Mesenchymal stem cell (in vitro differentiated cells and primary cell): ENCODE measurements around the gene CHEK1.

ENCODE experiments used
- DNase-seq: peaks from one replicate; pipeline ENCODE4 v3.0.0-alpha.2; 2013
- H2AFZ ChIP-seq: one replicate; pipeline ENCODE4 v1.6.1; 2013; ENCODE audit warnings: low read depth, mild to moderate bottlenecking, control low read depth, inconsistent platforms, low read length, moderate library complexity
- H2AK5ac ChIP-seq: 2 replicates; pipeline ENCODE4 v1.6.1; 2013; ENCODE audit warnings: low read length, moderate library complexity, mild to moderate bottlenecking, inconsistent platforms; ENCODE audit not compliant: severe bottlenecking
- H2BK120ac ChIP-seq: one replicate; pipeline ENCODE4 v1.6.1; 2013; ENCODE audit warnings: low read depth, mild to moderate bottlenecking, inconsistent platforms, low read length, moderate library complexity
- H2BK12ac ChIP-seq, 2 experiments: one replicate each; pipeline ENCODE4 v1.6.1; 2013; ENCODE audit warnings: inconsistent platforms in 2 of 2, low read length in 2 of 2, mild to moderate bottlenecking in 2 of 2, moderate library complexity in 2 of 2, control low read depth in 1 of 2
- H2BK15ac ChIP-seq: one replicate; pipeline ENCODE4 v1.6.1; 2013; ENCODE audit warnings: mild to moderate bottlenecking, low read depth, inconsistent platforms; ENCODE audit not compliant: poor library complexity, severe bottlenecking
- H2BK5ac ChIP-seq: 2 replicates; pipeline ENCODE4 v1.6.1; 2013; ENCODE audit warnings: low read depth, mild to moderate bottlenecking, low read length, control low read depth, inconsistent platforms; ENCODE audit not compliant: poor library complexity, severe bottlenecking
- H3K14ac ChIP-seq, 2 experiments: one replicate each; pipeline ENCODE4 v1.6.1; 2013; ENCODE audit warnings: inconsistent platforms in 2 of 2, low read length in 2 of 2, control low read depth in 1 of 2, mild to moderate bottlenecking in 1 of 2, moderate library complexity in 1 of 2
- H3K18ac ChIP-seq, 2 experiments: one replicate each; pipeline ENCODE4 v1.6.1; 2013; ENCODE audit warnings: inconsistent platforms in 2 of 2, low read length in 2 of 2, control low read depth in 1 of 2, low read depth in 1 of 2, mild to moderate bottlenecking in 1 of 2
- H3K23ac ChIP-seq, 2 experiments: one replicate each; pipeline ENCODE4 v1.6.1; 2013; ENCODE audit warnings: inconsistent platforms in 2 of 2, low read length in 2 of 2, mild to moderate bottlenecking in 2 of 2, moderate library complexity in 2 of 2, control low read depth in 1 of 2
- H3K27ac ChIP-seq: 2 replicates; pipeline ENCODE4 v1.5.1; 2013; ENCODE audit warnings: mild to moderate bottlenecking, moderate library complexity, low read length, control low read depth, inconsistent platforms; ENCODE audit not compliant: poor library complexity, severe bottlenecking
- H3K27me3 ChIP-seq, 2 experiments: 2 replicates each; pipeline versions ENCODE4 v1.6.1 to v1.7.0; 2013; ENCODE audit warnings: low read length in 2 of 2, mild to moderate bottlenecking in 2 of 2, moderate library complexity in 2 of 2, control low read depth in 1 of 2, inconsistent platforms in 1 of 2; ENCODE audit not compliant: control insufficient read depth in 1 of 2, insufficient read depth in 1 of 2
- H3K36me3 ChIP-seq, 2 experiments: 2 replicates each; pipeline versions ENCODE4 v1.6.1 to v1.7.0; 2013; ENCODE audit warnings: low read length in 2 of 2, control low read depth in 1 of 2, inconsistent platforms in 1 of 2, low read depth in 1 of 2, mild to moderate bottlenecking in 1 of 2; ENCODE audit not compliant: insufficient read depth in 2 of 2, control insufficient read depth in 1 of 2
- H3K4ac ChIP-seq, 2 experiments: one replicate each; pipeline ENCODE4 v1.6.1; 2013; ENCODE audit warnings: inconsistent platforms in 2 of 2, low read length in 2 of 2, mild to moderate bottlenecking in 2 of 2, moderate library complexity in 2 of 2, control low read depth in 1 of 2, low read depth in 1 of 2
- H3K4me1 ChIP-seq: 2 replicates; pipeline ENCODE4 v1.6.1; 2013; ENCODE audit warnings: low read depth, low read length, control low read depth; ENCODE audit not compliant: control insufficient read depth, insufficient read depth
- H3K4me2 ChIP-seq: 2 replicates; pipeline ENCODE4 v1.6.1; 2013; ENCODE audit warnings: low read length, mild to moderate bottlenecking, inconsistent platforms; ENCODE audit not compliant: poor library complexity, severe bottlenecking
- H3K4me3 ChIP-seq, 2 experiments: 2 replicates each; pipeline versions ENCODE4 v1.5.1 to v1.7.0; 2013; ENCODE audit warnings: low read length in 2 of 2, mild to moderate bottlenecking in 2 of 2, control low read depth in 1 of 2, low read depth in 1 of 2; ENCODE audit not compliant: insufficient read depth in 1 of 2
- H3K79me1 ChIP-seq: replicated peaks from 2 replicates; pipeline ENCODE4 v1.6.1; 2013; ENCODE audit warnings: mild to moderate bottlenecking, control low read depth, low read length, inconsistent platforms; ENCODE audit not compliant: poor library complexity, severe bottlenecking
- H3K9ac ChIP-seq: 2 replicates; pipeline ENCODE4 v1.7.0; 2013; ENCODE audit warnings: mild to moderate bottlenecking, low read length, moderate library complexity
- H3K9me3 ChIP-seq: 2 replicates; pipeline ENCODE4 v1.7.0; 2013; ENCODE audit warnings: mild to moderate bottlenecking, low read length; ENCODE audit not compliant: control insufficient read depth
- H4K8ac ChIP-seq: one replicate; pipeline ENCODE4 v1.6.1; 2013; ENCODE audit warnings: inconsistent platforms, mild to moderate bottlenecking, low read length, moderate library complexity
- H4K91ac ChIP-seq: one replicate; pipeline ENCODE4 v1.6.1; 2013; ENCODE audit warnings: mild to moderate bottlenecking, low read length, inconsistent platforms
- WGBS: methylation state at CpG from one replicate; pipeline ENCODE4 v1.1.7; 2013; ENCODE audit warnings: mixed read lengths; 5-methylcytosine and 5-hydroxymethylcytosine counted together

The CHEK1 gene

GRCh38 chr11:125605417-125605816 lies 19.5 kb upstream of the CHEK1 start:
- no peak overlapping the region for H2BK12ac ChIP-seq
- H4K8ac ChIP-seq = no peak overlapping the region
- H3K79me1 ChIP-seq = peaks cover 24% of the 10 kb centered on the region
- DNase-seq = no peak
- no peak overlapping the region for H3K14ac ChIP-seq
- H2AK5ac ChIP-seq = no peak overlapping the region
- H3K4me2 ChIP-seq = no peak overlapping the region
- no peak overlapping the region for H2AFZ ChIP-seq
- H2BK5ac ChIP-seq = no peak overlapping the region
- no peak overlapping the region for H2BK120ac ChIP-seq
- H3K27ac ChIP-seq = no peak overlapping the region
- no peaks in the 10 kb centered on the region for H3K27me3 ChIP-seq
- H3K4me1 ChIP-seq = peaks cover 2% of the 10 kb centered on the region
- no peak overlapping the region for H3K9ac ChIP-seq
- H3K4me3 ChIP-seq = no peak overlapping the region
- H2BK15ac ChIP-seq = no peak overlapping the region
- no peak overlapping the region for H3K18ac ChIP-seq
- H3K9me3 ChIP-seq = no peaks in the 10 kb centered on the region
- no peak overlapping the region for H3K4ac ChIP-seq
- H3K36me3 ChIP-seq = peaks cover 26 to 97% of the 10 kb centered on the region in 2 experiments
- no peak overlapping the region for H3K23ac ChIP-seq
- no peak overlapping the region for H4K91ac ChIP-seq

GRCh38 chr11:125609545-125609944 lies 15.4 kb upstream of the CHEK1 start:
- Histone ChIP-seq H3K18ac (no peak overlapping the region), H2AFZ (no peak overlapping the region), H3K4me3 (no peak overlapping the region), H3K4ac (no peak overlapping the region), H2AK5ac (no peak overlapping the region), H3K27me3 (no peaks in the 10 kb centered on the region), H4K91ac (no peak overlapping the region), H4K8ac (no peak overlapping the region), H2BK12ac (no peak overlapping the region), H3K36me3 (peaks cover 35 to 98% of the 10 kb centered on the region in 2 experiments), H3K79me1 (peaks cover 25% of the 10 kb centered on the region), H3K27ac (no peak overlapping the region), H3K9ac (no peak overlapping the region), H2BK5ac (no peak overlapping the region), H3K4me1 (no peaks in the 10 kb centered on the region), H3K9me3 (no peaks in the 10 kb centered on the region), H2BK15ac (no peak overlapping the region), H2BK120ac (no peak overlapping the region), H3K23ac (no peak overlapping the region), H3K4me2 (no peak overlapping the region), H3K14ac (no peak overlapping the region)
- 95% methylated on average over 4 of the region's 7 CpGs for WGBS
- no peak for DNase-seq

GRCh38 chr11:125618383-125618782 lies 6.6 kb upstream of the CHEK1 start:
- H2BK15ac ChIP-seq = no peak overlapping the region
- H2BK12ac ChIP-seq = no peak overlapping the region
- DNase-seq = no peak
- no peak overlapping the region for H3K18ac ChIP-seq
- H3K4me3 ChIP-seq = no peak overlapping the region
- peaks cover 10% of the 10 kb centered on the region for H3K79me1 ChIP-seq
- H3K27me3 ChIP-seq = no peaks in the 10 kb centered on the region
- H3K9me3 ChIP-seq = no peaks in the 10 kb centered on the region
- no peak overlapping the region for H3K4ac ChIP-seq
- no peak overlapping the region for H2BK120ac ChIP-seq
- peaks cover 1% of the 10 kb centered on the region for H3K4me1 ChIP-seq
- no peak overlapping the region for H4K91ac ChIP-seq
- H3K14ac ChIP-seq = no peak overlapping the region
- no peak overlapping the region for H2AK5ac ChIP-seq
- 95% methylated on average over 3 of the region's 4 CpGs for WGBS
- peaks cover 16 to 91% of the 10 kb centered on the region in 2 experiments for H3K36me3 ChIP-seq
- no peak overlapping the region for H2AFZ ChIP-seq
- H3K23ac ChIP-seq = no peak overlapping the region
- H3K9ac ChIP-seq = no peak overlapping the region
- H3K27ac ChIP-seq = no peak overlapping the region
- H2BK5ac ChIP-seq = no peak overlapping the region
- H3K4me2 ChIP-seq = no peak overlapping the region
- H4K8ac ChIP-seq = no peak overlapping the region

- Histone ChIP-seq H2BK12ac (no peak overlapping the region), H3K4me3 (no peak overlapping the region), H2BK120ac (no peak overlapping the region), H3K27ac (peak overlapping the region; percentile 65), H3K9me3 (no peaks in the 10 kb centered on the region), H2AK5ac (peak overlapping the region; percentile 74), H3K4me1 (peaks cover 3% of the 10 kb centered on the region), H2AFZ (no peak overlapping the region), H3K36me3 (peaks cover 10 to 59% of the 10 kb centered on the region in 2 experiments), H4K91ac (no peak overlapping the region), H3K14ac (no peak overlapping the region), H3K23ac (no peak overlapping the region), H4K8ac (no peak overlapping the region), H3K18ac (no peak overlapping the region), H2BK5ac (no peak overlapping the region), H3K4me2 (no peak overlapping the region), H2BK15ac (no peak overlapping the region), H3K79me1 (peaks cover 9% of the 10 kb centered on the region), H3K9ac (no peak overlapping the region), H3K4ac (no peak overlapping the region), H3K27me3 (no peaks in the 10 kb centered on the region)
- WGBS = no CpG with 5 or more reads among the region's 2 CpGs
- peak; percentile 70 for DNase-seq
Observed at GRCh38 chr11:125621995-125622394, 3.0 kb upstream of the CHEK1 start.
